Measurements from ENCODE around the gene BANF2. TPM values are rescaled to one million over a fixed set of nuclear protein-coding genes. Genes with fewer than 3 reads are reported as not detected.
"Not testable (repeated sequence)": the region's sequence is repeated elsewhere in the genome, so short reads cannot be mapped to it uniquely, and the experiment has no call there.

The BANF2 gene
- polyA plus RNA-seq, 1 experiment, result not detected

- ChIA-PET POLR2A (no interaction called here), CTCF (interaction anchor here (0.7 to 1.7 kb wide), 2 partner anchors 18 to 42 kb away, joined by 3 to 8 read pairs; no protein-coding TSS in a partner anchor)
- no peaks in the 10 kb centered on the region for H3K36me3 ChIP-seq (ENCODE audit: control insufficient read depth, insufficient read depth, low read length)
- H3K27me3 ChIP-seq (ENCODE audit: control insufficient read depth, insufficient read depth, low read length), result peaks cover 1% of the 10 kb centered on the region; the same call in 1 of the 2 replicates
- no peak overlapping the region for H3K4me3 ChIP-seq (ENCODE audit: low read depth, low read length)
- no peak for TF ChIP-seq CTCF (IDR thresholded peaks at IDR 0.05; ENCODE audit: insufficient read depth, low read depth, low read length)
- DNase-seq (ENCODE audit: low read depth), result no peak
These were observed 871 bp downstream of the BANF2 start for GRCh38 chr20:17700637-17701036.

DNA sequence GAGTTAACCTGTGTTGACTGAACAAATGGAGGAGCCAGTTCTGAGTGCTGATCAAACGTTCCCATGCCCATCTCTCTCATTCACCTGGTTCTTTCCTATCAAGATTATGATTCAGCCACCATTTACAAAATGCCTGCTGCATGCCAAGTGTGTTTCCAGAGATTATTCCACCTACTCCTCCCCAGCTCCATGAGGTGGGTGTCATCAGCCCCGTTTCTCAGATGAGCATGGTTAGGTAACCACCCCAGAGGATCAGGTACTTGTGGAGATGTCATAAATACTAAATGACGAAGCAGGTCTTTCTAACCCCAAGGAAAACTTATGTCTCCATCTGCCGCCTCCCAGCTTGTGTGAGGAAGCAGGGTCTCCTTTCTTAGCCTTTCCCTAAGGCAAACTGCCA lies 2.1 kb downstream of the BANF2 start:
- Histone ChIP-seq H3K27me3 (ENCODE audit: control insufficient read depth, insufficient read depth, low read length) (peaks cover 3% of the 10 kb centered on the region; the same call in 1 of the 2 replicates), H3K36me3 (ENCODE audit: control insufficient read depth, insufficient read depth, low read length) (no peaks in the 10 kb centered on the region), H3K4me3 (ENCODE audit: low read depth, low read length) (no peak overlapping the region)
- no peak for DNase-seq (ENCODE audit: low read depth)
- ChIA-PET CTCF (interaction anchor here (0.6 to 1.0 kb wide), 2 partner anchors 10 to 293 kb away, joined by 3 read pairs; no protein-coding TSS in a partner anchor), POLR2A (no interaction called here)
- no peak for TF ChIP-seq CTCF (IDR thresholded peaks at IDR 0.05; ENCODE audit: insufficient read depth, low read depth, low read length)

GRCh38 chr20:17704589-17705317 lies 5.0 kb downstream of the BANF2 start:
- Histone ChIP-seq H3K27me3 (ENCODE audit: control insufficient read depth, insufficient read depth, low read length) (0 out of 2 replicates have a peak, but pooled peaks cover 1% of the 10 kb centered on the region), H3K4me3 (ENCODE audit: low read depth, low read length) (no peak overlapping the region), H3K36me3 (ENCODE audit: control insufficient read depth, insufficient read depth, low read length) (no peaks in the 10 kb centered on the region)
- TF ChIP-seq CTCF (IDR thresholded peaks at IDR 0.05; ENCODE audit: insufficient read depth, low read depth, low read length), result no peak
- DNase-seq (ENCODE audit: low read depth), result no peak
- ChIA-PET CTCF (interaction anchor here (0.6 to 0.7 kb wide), 2 partner anchors 22 to 775 kb away, joined by 3 to 4 read pairs; partner anchors contain the start of gene RRBP1), POLR2A (no interaction called here)

DNA sequence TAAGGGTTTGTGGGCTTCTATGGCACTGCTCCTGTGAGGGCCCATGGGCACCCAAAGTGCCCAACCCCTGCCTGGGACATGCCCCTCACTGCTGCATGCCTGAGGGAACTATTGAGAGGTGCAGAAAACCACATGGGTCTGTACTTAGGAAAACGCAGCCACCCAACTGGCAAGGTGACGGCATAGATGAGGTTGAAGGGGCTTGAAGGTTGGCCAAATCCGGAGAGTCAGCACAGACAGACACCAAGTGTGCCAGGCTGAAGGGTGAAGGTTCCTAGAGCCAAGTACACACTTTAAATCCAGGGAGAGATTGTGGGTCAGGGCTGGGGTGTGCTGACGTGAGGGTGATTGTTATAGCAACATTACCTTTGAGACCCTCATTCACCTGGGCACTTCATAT lies 6.2 kb downstream of the BANF2 start:
- Histone ChIP-seq H3K27me3 (ENCODE audit: control insufficient read depth, insufficient read depth, low read length) (0 out of 2 replicates have a peak, but pooled peaks cover 1% of the 10 kb centered on the region), H3K4me3 (ENCODE audit: low read depth, low read length) (no peak overlapping the region), H3K36me3 (ENCODE audit: control insufficient read depth, insufficient read depth, low read length) (no peaks in the 10 kb centered on the region)
- no peak for DNase-seq (ENCODE audit: low read depth)
- CTCF ChIA-PET, result interaction anchor here (1.0 kb wide), 1 partner anchor 28 kb away, joined by 3 read pairs; no protein-coding TSS in a partner anchor
- TF ChIP-seq CTCF (IDR thresholded peaks at IDR 0.05; ENCODE audit: insufficient read depth, low read depth, low read length), result no peak
- POLR2A ChIA-PET, result no interaction called here

DNA sequence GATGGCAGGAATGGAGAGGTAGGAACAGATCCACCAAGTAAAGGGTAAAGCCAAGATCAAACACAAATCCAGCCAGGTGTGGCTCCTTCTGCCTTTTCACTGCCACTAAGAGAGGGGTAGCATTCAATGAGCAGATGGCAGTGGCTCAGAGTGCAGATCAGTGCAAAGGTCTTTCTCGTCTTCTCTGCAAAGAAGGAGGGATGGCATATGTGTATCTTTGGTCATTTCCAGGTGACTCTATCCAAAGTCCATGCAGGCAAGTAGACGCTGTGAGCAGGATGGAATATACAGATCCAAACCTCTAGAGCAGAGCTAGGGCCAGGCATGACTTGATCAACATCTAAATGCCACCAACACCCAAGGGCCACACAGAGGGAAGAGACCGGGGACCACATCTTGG lies 6.9 kb downstream of the BANF2 start:
- H3K4me3 ChIP-seq (ENCODE audit: low read depth, low read length), result no peak overlapping the region
- DNase-seq (ENCODE audit: low read depth), result no peak
- H3K36me3 ChIP-seq (ENCODE audit: control insufficient read depth, insufficient read depth, low read length), result no peaks in the 10 kb centered on the region
- no peak for TF ChIP-seq CTCF (IDR thresholded peaks at IDR 0.05; ENCODE audit: insufficient read depth, low read depth, low read length)
- ChIA-PET POLR2A (no interaction called here), CTCF (interaction anchor here (1.0 kb wide), 1 partner anchor 28 kb away, joined by 3 read pairs; no protein-coding TSS in a partner anchor)
- H3K27me3 ChIP-seq (ENCODE audit: control insufficient read depth, insufficient read depth, low read length), result 0 out of 2 replicates have a peak, but pooled peaks cover 1% of the 10 kb centered on the region

GRCh38 chr20:17707951-17708350 lies 8.2 kb downstream of the BANF2 start:
- POLR2A ChIA-PET, CTCF ChIA-PET: not testable (repeated sequence)

More at GRCh38 chr20:17707951-17708350, 8.2 kb downstream of the BANF2 start:
- H3K27me3 ChIP-seq (ENCODE audit: control insufficient read depth, insufficient read depth, low read length); H3K4me3 ChIP-seq (ENCODE audit: low read depth, low read length); H3K36me3 ChIP-seq (ENCODE audit: control insufficient read depth, insufficient read depth, low read length); DNase-seq (ENCODE audit: low read depth): not testable (repeated sequence)

All from BJ (cell line).